B cell (primary cell): ENCODE measurements around the gene MAPRE3. TPM values are rescaled to one million over a fixed set of nuclear protein-coding genes. Genes with fewer than 3 reads are reported as not detected.

ENCODE experiments used
- ATAC-seq: fragments of 200-7000 bp; cut with Tn5 transposase; one replicate; pipeline ENCODE4 v1.10.0; 2021; ENCODE audit warnings: low read depth, mild to moderate bottlenecking, moderate number of reproducible peaks, moderate library complexity
- CTCF ChIA-PET: fragments of 350-600 bp; sonication (Branson Sonifier 250); formaldehyde crosslinking; loops from one replicate; lab custom pipeline; 2021; ENCODE audit warnings: antibody characterized with exemption, inconsistent platforms; lab: Charles Lee
- POLR2A ChIA-PET: fragments of 350-600 bp; sonication (Branson Sonifier 250); formaldehyde crosslinking; loops from one replicate; lab custom pipeline; 2021; ENCODE audit warnings: antibody characterized with exemption; lab: Charles Lee
- DNase-seq: peaks from one replicate; pipeline ENCODE4 v3.0.0; 2013
- H2AFZ ChIP-seq: 2 replicates; pipeline ENCODE4 v1.6.1; 2012; ENCODE audit warnings: mild to moderate bottlenecking, low read depth, low read length; ENCODE audit not compliant: insufficient read depth, poor library complexity, severe bottlenecking
- H3K27ac ChIP-seq, 2 donors: 1 replicate in 1 of 2; 2 replicates in 1 of 2; pipeline ENCODE4 v1.5.1; 2012 to 2013; ENCODE audit warnings: low read length in 2 of 2, mild to moderate bottlenecking in 2 of 2, moderate library complexity in 1 of 2
- H3K27me3 ChIP-seq, 4 experiments: fragments of 200-600 bp in 1 of 4; sonication (generic) in 1 of 4; replicated peaks in 1 of 4; 1 replicate in 2 of 4; 2 replicates in 2 of 4; pipeline versions ENCODE4 v1.6.1 to v1.7.0; 2013 to 2016; ENCODE audit warnings: low read length in 3 of 4, mild to moderate bottlenecking in 2 of 4, mixed read lengths in 1 of 4, moderate library complexity in 1 of 4; ENCODE audit not compliant: insufficient read depth in 4 of 4, control insufficient read depth in 3 of 4; ENCODE audit errors: control extremely low read depth in 1 of 4
- H3K36me3 ChIP-seq, 2 experiments: replicated peaks in 1 of 2; 1 replicate in 1 of 2; 2 replicates in 1 of 2; pipeline versions ENCODE4 v1.6.1 to v1.7.1; 2013; ENCODE audit warnings: low read length in 1 of 2; ENCODE audit not compliant: insufficient read depth in 2 of 2, control insufficient read depth in 1 of 2; ENCODE audit errors: control extremely low read depth in 1 of 2, extremely low read depth in 1 of 2
- H3K4me1 ChIP-seq, 2 donors: fragments of 200-600 bp in 1 of 2; sonication (generic) in 1 of 2; 1 replicate in 1 of 2; 2 replicates in 1 of 2; pipeline versions ENCODE4 v1.5.1 to v1.6.1; 2013 to 2017; ENCODE audit warnings: low read length in 2 of 2; ENCODE audit not compliant: control insufficient read depth in 2 of 2, insufficient read depth in 2 of 2
- H3K4me2 ChIP-seq: replicated peaks from 2 replicates; pipeline ENCODE3; 2012; ENCODE audit warnings: mild to moderate bottlenecking, low read depth, low read length; ENCODE audit not compliant: poor library complexity, severe bottlenecking
- H3K4me3 ChIP-seq, 5 experiments: fragments of 200-600 bp in 1 of 5; sonication (generic) in 1 of 5; 1 replicate in 3 of 5; 2 replicates in 2 of 5; pipeline versions ENCODE4 v1.5.1 to v1.7.0; 2011 to 2016; ENCODE audit warnings: low read length in 4 of 5, mild to moderate bottlenecking in 4 of 5, low read depth in 2 of 5, control low read depth in 1 of 5, moderate library complexity in 1 of 5; ENCODE audit not compliant: insufficient read depth in 1 of 5; ENCODE audit errors: control extremely low read depth in 1 of 5, extremely low read depth in 1 of 5
- H3K79me2 ChIP-seq: fragments of 200-600 bp; sonication (generic); one replicate; pipeline ENCODE4 v1.6.0; 2016; ENCODE audit warnings: low read length; ENCODE audit not compliant: control insufficient read depth, insufficient read depth
- H3K9ac ChIP-seq: fragments of 200-600 bp; sonication (generic); 2 replicates; pipeline ENCODE4 v1.6.1; 2017; ENCODE audit warnings: mild to moderate bottlenecking, low read length, moderate library complexity
- H3K9me3 ChIP-seq, 3 donors: one replicate each; pipeline versions ENCODE4 v1.6.1 to v1.7.1; 2013; ENCODE audit warnings: low read length in 2 of 3; ENCODE audit not compliant: control insufficient read depth in 2 of 3, insufficient read depth in 1 of 3; ENCODE audit errors: control extremely low read depth in 1 of 3
- H4K20me1 ChIP-seq: 2 replicates; pipeline ENCODE4 v1.6.0; 2012; ENCODE audit warnings: mild to moderate bottlenecking, low read length; ENCODE audit not compliant: insufficient read depth, control insufficient read depth, poor library complexity, severe bottlenecking
- H3K27ac Mint-ChIP-seq: one replicate; pipeline ENCODE4 v1.8.0; 2021; ENCODE audit warnings: mixed read lengths
- H3K27me3 Mint-ChIP-seq: one replicate; pipeline ENCODE4 v1.8.0; 2021; ENCODE audit warnings: mixed read lengths
- H3K4me1 Mint-ChIP-seq: one replicate; pipeline ENCODE4 v1.8.0; 2021; ENCODE audit warnings: mixed read lengths
- H3K4me3 Mint-ChIP-seq: one replicate; pipeline ENCODE4 v1.8.0; 2021; ENCODE audit warnings: mixed read lengths
- H3K9me3 Mint-ChIP-seq: one replicate; pipeline ENCODE4 v1.8.0; 2022; ENCODE audit warnings: mixed read lengths; ENCODE audit not compliant: insufficient read depth
- EZH2 ChIP-seq: IDR thresholded peaks from 2 replicates; pipeline ENCODE4 v1.6.1; 2012; ENCODE audit warnings: borderline replicate concordance, low read depth, mild to moderate bottlenecking, moderate library complexity, low read length; ENCODE audit not compliant: insufficient read depth, poor library complexity, severe bottlenecking
- WGBS: methylation state at CpG from one replicate; pipeline ENCODE4 v1.1.5; 2013; ENCODE audit warnings: missing lambda C conversion rate; ENCODE audit not compliant: insufficient coverage; 5-methylcytosine and 5-hydroxymethylcytosine counted together
- intact Hi-C: fragments of 100-400 bp; cut with micrococcal nuclease; formaldehyde crosslinking; loops from one replicate; pipeline ENCODE4 v1.10.0; 2022
- polyA plus RNA-seq: library from polyadenylated mRNA; depleted of rRNA; stranded (reverse); fragments of >200 nt; gene quantifications from 2 replicates; pipeline ENCODE4 v1.2.3, GENCODE V29; 2012
- total RNA-seq, 2 donors: library from RNA; stranded (reverse); fragments of 120-200 nt in 1 of 2; gene quantifications; 1 replicate in 1 of 2; 2 replicates in 1 of 2; pipeline versions ENCODE4 v1.2.3 to v1.2.4, GENCODE V29; 2013 to 2022
- TF ChIP-seq, protein P1 (sequence below): fragments of 200-600 bp; IDR thresholded peaks from one replicate; pipeline ENCODE4 v1.8.0; 2022; ENCODE audit warnings: antibody characterized with exemption, mild to moderate bottlenecking

MAPRE3 gene
- total and polyA plus RNA-seq, 2 donors (not counting 1 experiment from before 2014, with no cell fraction given), result 5.4 to 9.8 TPM

DNA sequence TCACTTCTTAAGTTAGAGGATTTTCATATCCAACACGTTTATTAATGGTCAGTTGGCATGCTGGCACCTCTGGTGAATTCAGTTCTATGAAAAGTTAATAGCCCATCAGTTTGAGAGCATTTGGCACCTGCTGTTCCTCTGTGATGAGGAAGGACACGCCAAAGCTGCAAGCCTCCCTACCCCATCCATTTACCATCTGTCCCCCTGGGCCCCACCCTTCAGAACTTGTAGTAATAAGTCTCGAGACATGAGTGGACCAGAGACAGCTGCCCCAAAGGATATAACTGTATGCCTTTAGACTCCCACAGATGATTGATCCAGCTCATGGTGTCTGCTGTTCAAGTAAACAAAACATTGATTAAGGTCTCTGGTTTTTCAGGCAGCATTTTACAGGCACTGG is 94.7 kb downstream of the MAPRE3 start:
- Histone ChIP-seq H3K4me1 (peaks cover 6 to 9% of the 10 kb centered on the region in 2 donors), H3K4me3 (no peak overlapping the region), H3K4me2 (no peak overlapping the region), H3K27ac (no peak overlapping the region), H2AFZ (no peak overlapping the region), H3K9me3 (no peaks in the 10 kb centered on the region), H3K27me3 (no peaks in the 10 kb centered on the region), H3K79me2 (peaks cover 28% of the 10 kb centered on the region), H3K36me3 (peaks cover 6 to 39% of the 10 kb centered on the region in 2 experiments), H3K9ac (no peak overlapping the region), H4K20me1 (peaks cover 16% of the 10 kb centered on the region)
- Mint-ChIP-seq H3K27me3 (no peaks in the 10 kb centered on the region), H3K27ac (no peak overlapping the region), H3K4me3 (no peak overlapping the region), H3K4me1 (peaks cover 23% of the 10 kb centered on the region), H3K9me3 (no peaks in the 10 kb centered on the region)
- POLR2A ChIA-PET, result interaction anchor here (1.3 kb wide), 1 partner anchor 14 kb away, joined by 4 read pairs; the partner anchor contains the start of gene AGBL5
- 100% methylated on average over 2 of the region's 3 CpGs for WGBS
- no peak for DNase-seq
- CTCF ChIA-PET, result interaction anchor here (0.8 to 1.4 kb wide), 2 partner anchors 9 to 103 kb away, joined by 3 to 7 read pairs; no protein-coding TSS in a partner anchor
- ATAC-seq, result no peak
- intact Hi-C loops, result no loop called here
- TF ChIP-seq EZH2, result no peak
- TF ChIP-seq, protein P1, sequence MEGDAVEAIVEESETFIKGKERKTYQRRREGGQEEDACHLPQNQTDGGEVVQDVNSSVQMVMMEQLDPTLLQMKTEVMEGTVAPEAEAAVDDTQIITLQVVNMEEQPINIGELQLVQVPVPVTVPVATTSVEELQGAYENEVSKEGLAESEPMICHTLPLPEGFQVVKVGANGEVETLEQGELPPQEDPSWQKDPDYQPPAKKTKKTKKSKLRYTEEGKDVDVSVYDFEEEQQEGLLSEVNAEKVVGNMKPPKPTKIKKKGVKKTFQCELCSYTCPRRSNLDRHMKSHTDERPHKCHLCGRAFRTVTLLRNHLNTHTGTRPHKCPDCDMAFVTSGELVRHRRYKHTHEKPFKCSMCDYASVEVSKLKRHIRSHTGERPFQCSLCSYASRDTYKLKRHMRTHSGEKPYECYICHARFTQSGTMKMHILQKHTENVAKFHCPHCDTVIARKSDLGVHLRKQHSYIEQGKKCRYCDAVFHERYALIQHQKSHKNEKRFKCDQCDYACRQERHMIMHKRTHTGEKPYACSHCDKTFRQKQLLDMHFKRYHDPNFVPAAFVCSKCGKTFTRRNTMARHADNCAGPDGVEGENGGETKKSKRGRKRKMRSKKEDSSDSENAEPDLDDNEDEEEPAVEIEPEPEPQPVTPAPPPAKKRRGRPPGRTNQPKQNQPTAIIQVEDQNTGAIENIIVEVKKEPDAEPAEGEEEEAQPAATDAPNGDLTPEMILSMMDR, result no peak

DNA sequence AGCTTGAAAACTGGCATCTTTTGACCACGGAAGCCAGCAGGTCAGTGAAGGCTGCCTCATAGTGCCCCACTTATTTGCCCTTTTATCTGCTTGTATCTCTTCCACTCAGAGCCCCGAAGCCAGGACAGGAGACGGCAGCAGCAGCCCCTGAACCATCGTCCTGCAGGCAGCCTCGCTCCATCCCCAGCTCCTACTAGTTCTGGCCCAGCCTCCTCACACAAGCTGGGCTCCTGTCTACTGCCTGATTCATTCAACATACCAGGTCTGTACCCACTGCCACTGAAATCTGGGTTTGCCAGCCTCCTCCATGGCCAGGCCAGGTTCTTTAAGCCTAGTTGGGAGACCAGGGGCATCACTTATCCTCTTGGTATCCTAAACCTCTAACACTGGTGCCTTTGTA is 96.9 kb downstream of the MAPRE3 start:
- Histone ChIP-seq H3K79me2 (peaks cover 39% of the 10 kb centered on the region), H3K4me3 (no peak overlapping the region), H3K4me2 (no peak overlapping the region), H3K9ac (no peak overlapping the region), H3K27ac (no peak overlapping the region), H3K4me1 (peaks cover 19 to 25% of the 10 kb centered on the region in 2 donors), H3K27me3 (no peaks in the 10 kb centered on the region), H3K9me3 (no peaks in the 10 kb centered on the region), H4K20me1 (peaks cover 17% of the 10 kb centered on the region), H2AFZ (no peak overlapping the region), H3K36me3 (peaks cover 6 to 40% of the 10 kb centered on the region in 2 experiments)
- ATAC-seq (no peak), DNase-seq (no peak)
- no peaks in the 10 kb centered on the region for H3K27me3 Mint-ChIP-seq
- H3K9me3 Mint-ChIP-seq, result no peaks in the 10 kb centered on the region
- ChIA-PET CTCF (no interaction called here), POLR2A (interaction anchor here (0.5 to 1.8 kb wide), 3 partner anchors 13 to 338 kb away, joined by 3 to 7 read pairs (median 6); partner anchors contain the start of gene AGBL5)
- H3K27ac Mint-ChIP-seq, result no peak overlapping the region
- 93% methylated on average over 5 of the region's 5 CpGs for WGBS
- no peak for TF ChIP-seq EZH2
- TF ChIP-seq, protein P1, result no peak
- H3K4me3 Mint-ChIP-seq, result no peak overlapping the region
- intact Hi-C loops, result no loop called here
- peaks cover 37% of the 10 kb centered on the region for H3K4me1 Mint-ChIP-seq
